NT2/D1 (cell line): Measurements from ENCODE around the gene ERCC6L2.

ENCODE experiments used
- DNase-seq: peaks from one replicate; pipeline ENCODE4 v3.0.0-alpha.2; 2011; ENCODE audit warnings: low read depth, low spot score
- H3K27me3 ChIP-seq: 2 replicates; pipeline ENCODE4 v1.6.0; 2011; ENCODE audit warnings: mild to moderate bottlenecking; ENCODE audit not compliant: insufficient read length, insufficient read depth
- H3K36me3 ChIP-seq: 2 replicates; pipeline ENCODE4 v1.6.1; 2011; ENCODE audit warnings: mild to moderate bottlenecking, low read length, mixed read lengths; ENCODE audit not compliant: insufficient read depth, insufficient read length
- H3K4me1 ChIP-seq: 2 replicates; pipeline ENCODE4 v1.5.1; 2011; ENCODE audit not compliant: insufficient read depth, insufficient read length
- H3K4me3 ChIP-seq: 2 replicates; pipeline ENCODE4 v1.5.1; 2011; ENCODE audit warnings: low read depth; ENCODE audit not compliant: insufficient read length
- H3K9ac ChIP-seq: 2 replicates; pipeline ENCODE4 v1.6.0; 2011; ENCODE audit warnings: low read depth; ENCODE audit not compliant: insufficient read length
- H3K9me3 ChIP-seq: 2 replicates; pipeline ENCODE4 v1.5.1; 2011; ENCODE audit warnings: mild to moderate bottlenecking, low read length; ENCODE audit not compliant: insufficient read depth
- SUZ12 ChIP-seq: IDR thresholded peaks from 2 replicates; pipeline ENCODE4 v1.6.1; 2011; ENCODE audit not compliant: insufficient read length, insufficient read depth; ENCODE audit errors: extremely low read depth
- YY1 ChIP-seq: IDR thresholded peaks from 2 replicates; pipeline ENCODE4 v1.6.1; 2011; ENCODE audit not compliant: insufficient read length, insufficient read depth
- ZNF274 ChIP-seq: IDR thresholded peaks from 2 replicates; pipeline ENCODE4 v1.6.1; 2011; ENCODE audit warnings: mild to moderate bottlenecking, low read depth, low read length

ERCC6L2 gene

GRCh38 chr9:96008502-96009222 lies 133.2 kb downstream of the ERCC6L2 start:
- TF ChIP-seq SUZ12 (no peak), ZNF274 (no peak), YY1 (no peak)
- Histone ChIP-seq H3K4me3 (no peak overlapping the region), H3K9me3 (no peaks in the 10 kb centered on the region), H3K4me1 (no peaks in the 10 kb centered on the region), H3K36me3 (peaks cover 58% of the 10 kb centered on the region), H3K27me3 (no peaks in the 10 kb centered on the region), H3K9ac (no peak overlapping the region)
- DNase-seq, result no peak

- Histone ChIP-seq H3K4me1 (no peaks in the 10 kb centered on the region), H3K36me3 (peaks cover 59% of the 10 kb centered on the region), H3K9me3 (no peaks in the 10 kb centered on the region), H3K27me3 (no peaks in the 10 kb centered on the region), H3K4me3 (no peak overlapping the region), H3K9ac (no peak overlapping the region)
- TF ChIP-seq ZNF274 (no peak), YY1 (no peak), SUZ12 (no peak)
- no peak for DNase-seq
Observed at GRCh38 chr9:96009223-96009602, 133.7 kb downstream of the ERCC6L2 start.

GRCh38 chr9:96009690-96010472 lies 134.4 kb downstream of the ERCC6L2 start:
- no peak for DNase-seq
- H3K4me1 ChIP-seq, result no peaks in the 10 kb centered on the region
- TF ChIP-seq ZNF274, result no peak
- no peak for TF ChIP-seq SUZ12
- no peak for TF ChIP-seq YY1
- H3K27me3 ChIP-seq, result no peaks in the 10 kb centered on the region
- H3K4me3 ChIP-seq, result no peak overlapping the region
- H3K36me3 ChIP-seq, result peaks cover 54% of the 10 kb centered on the region
- no peak overlapping the region for H3K9ac ChIP-seq
- no peaks in the 10 kb centered on the region for H3K9me3 ChIP-seq

- TF ChIP-seq SUZ12, result no peak
- no peak for TF ChIP-seq ZNF274
- no peak for TF ChIP-seq YY1
- no peak overlapping the region for H3K4me3 ChIP-seq
Observed at GRCh38 chr9:96014078-96014477, 138.6 kb downstream of the ERCC6L2 start.

DNA sequence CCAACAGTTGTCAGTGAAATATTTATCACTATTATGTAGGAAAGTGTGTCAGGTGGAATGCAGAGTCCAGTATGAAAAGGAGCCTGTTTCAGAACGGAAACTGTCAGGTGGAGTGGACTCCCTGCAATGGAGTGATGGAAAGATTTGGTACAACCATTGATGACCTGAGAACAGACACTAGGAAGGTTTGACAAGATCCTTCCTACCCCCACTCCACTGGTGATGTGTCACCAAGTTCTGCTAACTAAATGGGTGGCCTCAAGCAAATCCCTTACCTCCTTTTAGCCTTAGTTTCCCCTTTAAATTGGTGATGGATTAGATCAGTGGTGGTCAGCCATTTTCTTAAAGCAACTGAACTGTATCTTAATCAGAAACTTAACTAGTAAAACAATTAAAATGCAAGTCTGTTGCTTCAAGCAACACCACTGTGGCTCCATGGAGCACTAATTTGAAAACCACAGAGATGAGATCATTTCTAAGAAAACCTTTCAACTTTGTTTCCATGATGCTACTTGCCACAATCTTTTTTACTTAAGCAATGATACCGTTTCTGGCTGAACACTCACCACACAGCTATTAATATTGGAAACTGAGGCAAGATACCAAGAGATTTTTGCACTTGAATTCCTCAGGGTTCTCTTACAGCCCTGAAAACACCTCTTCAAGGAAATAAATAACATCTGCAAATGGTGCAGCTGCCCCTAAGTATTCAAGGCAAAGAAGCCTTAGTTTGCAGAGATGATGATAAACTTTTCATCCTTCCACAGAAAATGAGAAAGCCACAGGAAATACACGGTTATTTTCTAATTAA lies 140.6 kb downstream of the ERCC6L2 start:
- H3K27me3 ChIP-seq, result peaks cover 20% of the 10 kb centered on the region
- H3K4me1 ChIP-seq, result peaks cover 3% of the 10 kb centered on the region
- no peak overlapping the region for H3K9ac ChIP-seq
- H3K9me3 ChIP-seq, result no peaks in the 10 kb centered on the region
- H3K4me3 ChIP-seq, result no peak overlapping the region
- H3K36me3 ChIP-seq, result peaks cover 18% of the 10 kb centered on the region
- DNase-seq, result no peak
- TF ChIP-seq ZNF274, result no peak
- TF ChIP-seq SUZ12, result no peak
- no peak for TF ChIP-seq YY1

More at GRCh38 chr9:96014078-96014477, 138.6 kb downstream of the ERCC6L2 start:
- no peak overlapping the region for H3K9ac ChIP-seq
- H3K27me3 ChIP-seq, result no peaks in the 10 kb centered on the region
- H3K36me3 ChIP-seq, result peaks cover 22% of the 10 kb centered on the region
- DNase-seq, result no peak
- no peaks in the 10 kb centered on the region for H3K4me1 ChIP-seq
- no peaks in the 10 kb centered on the region for H3K9me3 ChIP-seq
